ENCODE data around the gene CSTPP1. TPM values are rescaled to one million over a fixed set of nuclear protein-coding genes. Genes with fewer than 3 reads are reported as not detected.

Gene CSTPP1
- total and polyA plus RNA-seq, 2 of the 8 experiments (the other 6 are each of a cell fraction or from before 2014, with no cell fraction given) = 24.2 to 28.7 TPM

- no peak overlapping the region for H3K4me3 ChIP-seq (ENCODE audit: extremely low read depth in 1 of 4, insufficient read depth in 2 of 4, low read depth in 3 of 4, low read length in 4 of 4)
- no peak overlapping the region for H2BK120ac ChIP-seq (replicated peaks; ENCODE audit: low read depth, low read length)
- H2BK15ac ChIP-seq (ENCODE audit: low read length) = no peak overlapping the region
- no peak overlapping the region for H3K4me2 ChIP-seq (ENCODE audit: insufficient read depth in 1 of 2, low read depth in 2 of 2, low read length in 2 of 2)
- H3K4ac ChIP-seq (replicated peaks; ENCODE audit: insufficient read length, low read depth, low read length) = no peak overlapping the region
- H4K91ac ChIP-seq (replicated peaks; ENCODE audit: insufficient read length, low read length) = no peak overlapping the region
- no peak overlapping the region for H3K14ac ChIP-seq (ENCODE audit: insufficient read length)
- no peak for FAIRE-seq
- H3K27ac ChIP-seq (ENCODE audit: low read depth, low read length) = no peak overlapping the region
- peaks cover 2 to 9% (median 6%) of the 10 kb centered on the region in 4 experiments; a peak in 5 of 7 replicates for H3K4me1 ChIP-seq (replicated peaks in 1 of 4; ENCODE audit: control insufficient read depth in 3 of 4, insufficient read depth in 4 of 4, low read length in 3 of 4)
- H3K56ac ChIP-seq (replicated peaks; ENCODE audit: insufficient read length, low read depth, low read length) = no peak overlapping the region
- no peak overlapping the region for H3K18ac ChIP-seq (ENCODE audit: extremely low read depth, low read length)
- DNase-seq (ENCODE audit: low read depth in 1 of 2, low spot score in 2 of 2) = no peak
- no peaks in the 10 kb centered on the region for H3K27me3 ChIP-seq (replicated peaks in 1 of 4; ENCODE audit: control insufficient read depth in 3 of 4, extremely low read depth in 1 of 4, insufficient read depth in 3 of 4, low read length in 3 of 4)
- TF ChIP-seq YY1 (IDR thresholded peaks at IDR 0.05; ENCODE audit: low read depth, low read length) (no peak), GTF2F1 (IDR thresholded peaks at IDR 0.05; ENCODE audit: borderline replicate concordance, low read depth, low read length) (no peak)
- H2AK5ac ChIP-seq (ENCODE audit: low read depth, low read length) = no peak overlapping the region
- no peaks in the 10 kb centered on the region for H3K9me3 ChIP-seq (ENCODE audit: insufficient read depth in 2 of 2, low read depth in 1 of 2, low read length in 1 of 2)
- CTCF ChIA-PET (ENCODE audit: partially characterized antibody) = interaction anchor here (0.8 to 1.4 kb wide), 2 partner anchors 9 to 13 kb away, joined by 3 to 4 read pairs; no protein-coding TSS in a partner anchor
- no peak overlapping the region for H3K9ac ChIP-seq (replicated peaks in 1 of 4; ENCODE audit: extremely low read depth in 1 of 4, low read depth in 3 of 4, low read length in 3 of 4)
- 91% methylated on average over 1 of the region's 1 CpG; no CpG with 5 or more reads in 1 of the 2 experiments for WGBS, 2 experiments (ENCODE audit: extremely low coverage in 1 of 2, insufficient coverage in 1 of 2, insufficient read length in 1 of 2, insufficient replicate concordance in 2 of 2, low coverage in 1 of 2, low lambda C conversion rate in 2 of 2, missing lambda C conversion rate in 1 of 2)
- no peaks in the 10 kb centered on the region for H3K79me2 ChIP-seq (ENCODE audit: control insufficient read depth in 1 of 2, insufficient read depth in 2 of 2, low read length in 2 of 2)
- H2BK12ac ChIP-seq (ENCODE audit: low read depth, low read length) = no peak overlapping the region
- no peak overlapping the region for H3K23ac ChIP-seq (ENCODE audit: insufficient read length)
- no peak overlapping the region for H2BK5ac ChIP-seq (ENCODE audit: low read depth, low read length)
- H4K5ac ChIP-seq (ENCODE audit: insufficient read length, low read depth, low read length) = no peak overlapping the region
- H2AFZ ChIP-seq (ENCODE audit: low read length) = no peak overlapping the region
- no peaks in the 10 kb centered on the region for H4K20me1 ChIP-seq (replicated peaks in 1 of 2; ENCODE audit: control insufficient read depth in 1 of 2, insufficient read depth in 2 of 2, low read length in 2 of 2)
- no peak overlapping the region for H4K8ac ChIP-seq (ENCODE audit: extremely low read depth, insufficient read depth, low read length)
- H3K36me3 ChIP-seq (ENCODE audit: control insufficient read depth in 2 of 4, insufficient read depth in 4 of 4, low read length in 3 of 4) = no peaks in the 10 kb centered on the region
- no peaks in the 10 kb centered on the region for H3K79me1 ChIP-seq (ENCODE audit: low read depth, low read length)
- H2BK20ac ChIP-seq (ENCODE audit: low read length) = no peak overlapping the region
- H3K23me2 ChIP-seq (ENCODE audit: low read depth, low read length) = no peaks in the 10 kb centered on the region
- POLR2A ChIA-PET (ENCODE audit: partially characterized antibody) = no interaction called here
Measured at GRCh38 chr11:47132981-47133380, 196.4 kb downstream of the CSTPP1 start.
